DOHH2 (cell line): ENCODE results near the gene DMAP1.

Experiments used
- CTCF ChIP-seq: fragments of 200-600 bp; sonication (generic); IDR thresholded peaks from one replicate; pipeline ENCODE4 v1.5.1; 2014; ENCODE audit warnings: antibody characterized with exemption, mild to moderate bottlenecking, low read depth, low read length; ENCODE audit not compliant: poor library complexity, severe bottlenecking
- EZH2phosphoT487 ChIP-seq: fragments of 200-600 bp; sonication (generic); IDR thresholded peaks from 2 replicates; pipeline ENCODE4 v1.6.1; 2017; ENCODE audit warnings: borderline replicate concordance, mild to moderate bottlenecking, antibody characterized with exemption, low read length, moderate library complexity, mixed read lengths

- TF ChIP-seq CTCF (no peak), EZH2phosphoT487 (no peak)
Observed at GRCh38 chr1:44256762-44257554, 43.7 kb downstream of the DMAP1 start.
